ENCODE data around the gene CEP83. TPM values are rescaled to one million over a fixed set of nuclear protein-coding genes. Genes with fewer than 3 reads are reported as not detected.

The CEP83 gene
- total RNA-seq, 1 donor from 2014 or later, result 19.7 TPM

- no peak for DNase-seq
These were observed 155.1 kb downstream of the CEP83 start for GRCh38 chr12:94304566-94305061.

GRCh38 chr12:94304012-94304411, 155.7 kb downstream of the CEP83 start:
- no peak for DNase-seq

- no peak for DNase-seq
These were observed 159.8 kb downstream of the CEP83 start for GRCh38 chr12:94299846-94300245.

- DNase-seq, result no peak
These were observed 161.7 kb downstream of the CEP83 start for GRCh38 chr12:94297876-94298505.

GRCh38 chr12:94297096-94297699, 162.5 kb downstream of the CEP83 start:
- no peak for DNase-seq

- no peak for DNase-seq
These were observed 169.3 kb downstream of the CEP83 start for GRCh38 chr12:94290353-94290752.

GRCh38 chr12:94289461-94290312, 170.0 kb downstream of the CEP83 start:
- DNase-seq, result no peak

- no peak for DNase-seq
These were observed 172.4 kb downstream of the CEP83 start for GRCh38 chr12:94287245-94287628.

GRCh38 chr12:94286583-94287244, 173.0 kb downstream of the CEP83 start:
- DNase-seq, result no peak

GRCh38 chr12:94285943-94286582, 173.6 kb downstream of the CEP83 start:
- no peak for DNase-seq

GRCh38 chr12:94284859-94285258, 174.8 kb downstream of the CEP83 start:
- no peak for DNase-seq

- no peak for DNase-seq
These were observed 175.6 kb downstream of the CEP83 start for GRCh38 chr12:94284046-94284445.

GRCh38 chr12:94282675-94283074, 177.0 kb downstream of the CEP83 start:
- no peak for DNase-seq

- DNase-seq, result no peak
These were observed 179.6 kb downstream of the CEP83 start for GRCh38 chr12:94280063-94280462.

- peak; percentile 9 for DNase-seq
These were observed 182.2 kb downstream of the CEP83 start for GRCh38 chr12:94277426-94278000.

- no peak for DNase-seq
These were observed 182.9 kb downstream of the CEP83 start for GRCh38 chr12:94276725-94277124.

- no peak for DNase-seq
These were observed 186.4 kb downstream of the CEP83 start for GRCh38 chr12:94273272-94273671.

- DNase-seq, result no peak
These were observed 187.4 kb downstream of the CEP83 start for GRCh38 chr12:94272280-94272679.

GRCh38 chr12:94271351-94271750, 188.3 kb downstream of the CEP83 start:
- no peak for DNase-seq

GRCh38 chr12:94269316-94269999, 190.2 kb downstream of the CEP83 start:
- DNase-seq, result no peak

GRCh38 chr12:94267921-94268471, 191.7 kb downstream of the CEP83 start:
- no peak for DNase-seq

All from occipital lobe (tissue), 2 donors.